Measurements from ENCODE around the gene C11orf98. TPM values are rescaled to one million over a fixed set of nuclear protein-coding genes. Genes with fewer than 3 reads are reported as not detected.
"Not testable (repeated sequence)": the region's sequence is repeated elsewhere in the genome, so short reads cannot be mapped to it uniquely, and the experiment has no call there.

Gene C11orf98
- total RNA-seq, 2 donors from 2014 or later: 27.8 to 68.0 TPM

DNA sequence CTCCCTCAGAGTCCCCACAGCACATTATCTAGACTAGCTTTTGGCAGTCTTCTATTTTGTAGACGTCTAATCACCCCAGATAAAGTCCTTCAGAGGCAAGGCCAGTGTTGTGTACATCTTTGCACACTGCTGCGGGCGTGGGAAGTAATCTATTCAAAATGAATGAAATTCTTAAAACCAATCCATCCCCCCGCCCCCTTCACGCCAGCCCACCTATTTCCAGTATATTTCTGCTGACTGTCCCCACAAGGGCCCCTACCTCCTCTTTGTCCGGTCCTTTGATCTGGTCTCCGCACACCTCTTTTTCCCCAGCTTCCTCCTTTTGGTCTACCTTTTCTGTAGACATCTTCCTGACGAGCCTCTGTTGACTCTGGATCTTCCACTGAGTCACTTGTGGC lies 41.8 kb upstream of the C11orf98 start:
- H3K4me1 ChIP-seq (replicated peaks): peaks cover 14% of the 10 kb centered on the region
- no peaks in the 10 kb centered on the region for H3K27me3 ChIP-seq (replicated peaks; ENCODE audit: insufficient read depth)
- no peaks in the 10 kb centered on the region for H3K36me3 ChIP-seq
- peak overlapping the region; percentile 77 to 81 for H3K27ac ChIP-seq
- intact Hi-C loops (cut with DNase I): loop anchor here (5.0 kb wide), 1 partner anchor 105 kb away; the partner anchor contains the start of gene MTA2
- WGBS: 83% methylated on average over 8 of the region's 8 CpGs
- DNase-seq (ENCODE audit: low spot score): no peak
- no peaks in the 10 kb centered on the region for H3K9me3 ChIP-seq
- H3K4me3 ChIP-seq: no peak overlapping the region
- TF ChIP-seq POLR2AphosphoS5 (IDR thresholded peaks at IDR 0.05) (no peak), CTCF (IDR thresholded peaks at IDR 0.05) (no peak), POLR2A (IDR thresholded peaks at IDR 0.05) (no peak)

GRCh38 chr11:62705880-62706849 lies 41.2 kb upstream of the C11orf98 start:
- no peaks in the 10 kb centered on the region for H3K9me3 ChIP-seq
- peak overlapping the region; percentile 77 to 81 for H3K27ac ChIP-seq
- H3K4me3 ChIP-seq: peak overlapping the region; percentile 65 to 68
- H3K36me3 ChIP-seq: no peaks in the 10 kb centered on the region
- H3K27me3 ChIP-seq (replicated peaks; ENCODE audit: insufficient read depth): no peaks in the 10 kb centered on the region
- intact Hi-C loops (cut with DNase I): loop anchor here (5.0 kb wide), 1 partner anchor 104 kb away; the partner anchor contains the start of gene MTA2
- H3K4me1 ChIP-seq (replicated peaks): peaks cover 14% of the 10 kb centered on the region
- TF ChIP-seq POLR2A (IDR thresholded peaks at IDR 0.05) (peak; percentile 60), CTCF (IDR thresholded peaks at IDR 0.05) (no peak), POLR2AphosphoS5 (IDR thresholded peaks at IDR 0.05) (peak; percentile 91)
- WGBS: 3% methylated on average over 72 of the region's 73 CpGs
- DNase-seq (ENCODE audit: low spot score): peak; percentile 95

DNA sequence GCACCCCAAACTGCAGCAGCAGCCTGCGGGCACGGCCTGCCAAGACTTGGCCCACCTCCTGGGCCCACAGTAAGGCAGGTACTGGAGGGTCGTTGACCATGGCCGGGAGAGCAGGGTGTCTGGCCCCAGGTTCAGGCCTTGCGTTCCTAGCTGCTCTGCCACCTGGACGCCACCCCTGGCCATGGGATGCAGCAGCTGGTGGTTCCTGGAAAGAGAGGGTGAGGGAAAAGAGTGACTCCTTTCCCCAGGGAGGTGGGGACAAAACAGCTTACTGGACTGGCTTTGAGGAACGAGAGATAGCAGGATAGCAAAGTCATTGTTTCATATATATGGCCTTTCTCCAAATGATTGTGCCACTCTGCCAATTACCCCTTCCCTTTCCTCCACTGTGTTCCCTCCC lies 40.4 kb upstream of the C11orf98 start:
- intact Hi-C loops (cut with DNase I): loop anchor here (5.0 kb wide), 1 partner anchor 103 kb away; the partner anchor contains the start of gene MTA2
- DNase-seq (ENCODE audit: low spot score): no peak

DNA sequence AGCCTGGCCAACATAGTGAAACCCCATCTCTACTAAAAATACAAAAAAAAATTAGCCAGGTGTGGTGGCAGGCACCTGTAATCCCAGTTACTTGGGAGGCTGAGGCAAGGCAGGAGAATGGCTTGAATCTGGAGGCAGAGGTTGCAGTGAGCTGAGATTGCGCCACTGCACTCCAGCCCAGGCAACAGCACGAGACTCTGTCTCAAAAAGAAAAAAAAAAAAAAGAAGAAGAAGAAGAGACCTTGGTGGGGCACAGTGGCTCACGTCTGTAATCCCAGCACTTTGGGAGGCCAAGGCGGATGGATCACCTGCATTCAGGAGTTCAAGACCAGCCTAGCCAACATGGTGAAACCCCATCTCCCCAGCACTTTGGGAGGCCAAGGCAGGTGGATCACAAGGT lies 38.9 kb upstream of the C11orf98 start:
- intact Hi-C loops (cut with DNase I); H3K4me3 ChIP-seq; H3K27me3 ChIP-seq (replicated peaks; ENCODE audit: insufficient read depth); DNase-seq (ENCODE audit: low spot score); H3K36me3 ChIP-seq; H3K9me3 ChIP-seq; H3K27ac ChIP-seq: not testable (repeated sequence)
- peaks cover 13% of the 10 kb centered on the region for H3K4me1 ChIP-seq (replicated peaks)
- 88% methylated on average over 4 of the region's 4 CpGs for WGBS

More for the DNA sequence above, 40.4 kb upstream of the C11orf98 start:
- Histone ChIP-seq H3K9me3 (no peaks in the 10 kb centered on the region), H3K36me3 (no peaks in the 10 kb centered on the region), H3K4me1 (replicated peaks) (peaks cover 14% of the 10 kb centered on the region), H3K27me3 (replicated peaks; ENCODE audit: insufficient read depth) (no peaks in the 10 kb centered on the region), H3K4me3 (peak overlapping the region; percentile 65 to 68), H3K27ac (peak overlapping the region; percentile 77 to 81)
- TF ChIP-seq CTCF (IDR thresholded peaks at IDR 0.05) (no peak), POLR2AphosphoS5 (IDR thresholded peaks at IDR 0.05) (no peak), POLR2A (IDR thresholded peaks at IDR 0.05) (no peak)
- 37% methylated on average over 7 of the region's 7 CpGs for WGBS

DNA sequence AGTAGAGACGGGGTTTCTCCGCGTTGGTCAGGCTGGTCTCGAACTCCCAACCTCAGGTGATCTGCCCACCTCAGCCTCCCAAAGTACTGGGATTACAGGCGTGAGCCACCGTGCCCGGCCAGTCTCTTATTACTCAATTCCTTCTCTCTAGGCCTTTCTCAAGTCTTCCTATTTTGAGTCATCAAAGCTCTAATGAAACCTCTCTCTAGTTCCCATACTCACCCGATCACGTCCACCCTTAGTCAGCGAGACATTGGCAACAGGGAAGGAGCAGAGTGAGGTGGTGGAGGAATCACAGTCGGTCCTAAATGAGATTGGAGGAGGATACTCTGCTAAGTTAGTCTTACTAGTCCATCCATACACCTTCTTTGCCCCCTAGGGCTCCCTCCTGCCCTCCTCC lies 37.2 kb upstream of the C11orf98 start:
- Histone ChIP-seq H3K4me3 (no peak overlapping the region), H3K27me3 (replicated peaks; ENCODE audit: insufficient read depth) (no peaks in the 10 kb centered on the region), H3K9me3 (no peaks in the 10 kb centered on the region), H3K36me3 (no peaks in the 10 kb centered on the region), H3K27ac (no peak overlapping the region), H3K4me1 (replicated peaks) (peaks cover 7% of the 10 kb centered on the region)
- no peak for TF ChIP-seq POLR2A (IDR thresholded peaks at IDR 0.05)
- no peak for TF ChIP-seq POLR2AphosphoS5 (IDR thresholded peaks at IDR 0.05)
- no peak for TF ChIP-seq CTCF (IDR thresholded peaks at IDR 0.05)
- DNase-seq (ENCODE audit: low spot score): no peak
- WGBS: 96% methylated on average over 11 of the region's 11 CpGs
- intact Hi-C loops (cut with DNase I): no loop called here
